GM19239 (cell line): ENCODE measurements around the gene NPHP1.
"Not testable (repeated sequence)": the region's sequence is repeated elsewhere in the genome, so short reads cannot be mapped to it uniquely, and the experiment has no call there.

Experiments
- DNase-seq: peaks from one replicate; pipeline ENCODE4 v3.0.0; 2011; ENCODE audit warnings: low spot score; ENCODE audit not compliant: insufficient read length
- FAIRE-seq: peaks from 2 replicates; lab custom pipeline; 2011; peaks lifted over from hg19 to GRCh38; lab: Jason Lieb, UNC

Gene NPHP1

GRCh38 chr2:110204408-110205385, at the start of gene NPHP1:
TSS of gene NPHP1 (minus strand) at chr2:110205013. CDS start at chr2:110204968, 45 bp downstream.
- DNase-seq (peak; percentile 91), FAIRE-seq (peak; percentile 80)

GRCh38 chr2:110248081-110248795, 43.4 kb upstream of the NPHP1 start:
- not testable (repeated sequence) for DNase-seq, FAIRE-seq

DNA sequence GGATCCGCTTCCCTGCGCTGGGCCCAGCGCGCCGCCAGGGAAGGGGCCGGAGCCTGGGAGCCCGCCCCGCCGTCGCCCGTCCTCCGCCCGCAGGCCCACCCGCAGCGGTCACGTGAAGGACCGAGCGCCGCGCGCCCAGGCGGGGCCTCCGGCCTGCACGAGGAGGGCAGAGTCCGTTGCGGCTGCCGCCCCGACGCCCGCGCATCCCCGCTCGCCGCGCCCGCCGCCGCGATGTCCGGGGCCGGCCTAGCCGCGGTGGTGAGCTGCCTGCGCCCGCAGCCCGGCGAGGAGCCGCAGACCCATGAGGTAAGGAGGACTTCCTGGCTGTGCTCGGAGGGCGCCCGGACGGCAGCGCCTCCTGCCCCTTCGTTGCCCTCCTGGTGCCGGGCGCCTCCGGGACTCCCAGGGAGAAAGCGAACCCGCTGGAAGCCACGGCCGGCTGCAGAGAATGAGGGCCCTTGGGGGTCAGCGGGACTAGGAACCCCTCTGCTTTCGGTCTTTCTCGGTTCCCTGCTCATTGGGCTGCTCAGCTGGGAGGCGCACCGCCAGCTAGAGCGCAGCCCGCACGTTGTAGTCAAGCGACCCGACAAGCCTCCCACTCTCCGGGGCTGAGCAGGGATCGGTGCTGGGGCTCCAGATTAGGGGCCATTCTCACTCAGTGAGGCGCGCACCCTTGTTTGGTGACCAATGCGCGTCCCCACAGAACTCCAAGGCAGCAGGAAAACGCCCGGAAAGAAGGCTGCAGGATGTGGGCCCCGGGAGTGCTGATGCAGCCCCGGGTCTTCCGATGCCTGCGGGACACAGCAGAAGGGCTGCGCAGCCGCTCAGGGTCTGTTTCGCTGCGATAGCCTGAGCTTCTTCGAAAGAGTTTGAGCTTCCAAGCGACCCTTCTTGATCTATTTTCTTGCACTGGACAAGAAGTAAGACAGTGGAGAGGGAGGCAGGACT, 40.9 kb upstream of the NPHP1 start:
- not testable (repeated sequence) for FAIRE-seq, DNase-seq

- not testable (repeated sequence) for DNase-seq, FAIRE-seq
Measured at GRCh38 chr2:110243283-110243682, 38.5 kb upstream of the NPHP1 start.

DNA sequence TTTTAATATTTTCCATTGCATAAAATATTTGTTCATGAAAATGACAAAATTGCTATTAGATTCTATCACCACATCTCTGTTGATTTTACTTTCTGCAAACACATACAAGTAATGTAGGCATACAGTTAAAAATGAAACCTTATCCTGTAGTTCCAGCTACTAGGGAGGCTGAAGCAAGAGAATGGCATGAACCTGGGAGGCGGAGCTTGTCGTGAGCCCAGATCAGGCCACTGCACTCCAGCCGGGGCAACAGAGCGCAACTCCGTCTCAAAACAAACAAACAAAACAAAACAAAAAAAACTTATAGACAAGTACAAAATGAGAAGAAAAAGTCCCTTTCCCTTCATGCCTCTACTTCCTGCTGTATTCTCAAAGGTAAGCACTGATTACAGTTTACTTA, 29.7 kb upstream of the NPHP1 start:
- not testable (repeated sequence) for FAIRE-seq, DNase-seq

DNA sequence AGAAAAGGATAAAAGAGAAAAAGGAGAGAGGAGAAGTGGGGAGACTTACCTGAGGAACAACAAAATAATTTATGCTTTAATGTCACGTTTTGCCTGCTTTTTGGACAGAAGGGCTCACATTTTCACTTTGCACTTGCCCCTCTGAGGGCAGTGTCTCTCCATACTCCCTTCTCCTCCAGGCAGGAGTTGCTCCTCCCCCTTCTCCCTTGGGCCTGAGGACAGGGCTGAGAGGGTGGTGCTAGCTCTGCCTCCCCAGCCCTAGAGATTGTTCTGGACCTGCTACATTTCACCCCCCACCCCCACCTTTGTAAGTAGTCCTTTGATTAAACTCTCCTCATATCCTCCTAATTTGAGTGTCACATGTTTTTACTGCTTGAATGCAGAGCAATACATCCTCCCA, 25.1 kb upstream of the NPHP1 start:
- DNase-seq, FAIRE-seq: not testable (repeated sequence)

- FAIRE-seq, DNase-seq: not testable (repeated sequence)
Measured at GRCh38 chr2:110222626-110223025, 17.8 kb upstream of the NPHP1 start.

DNA sequence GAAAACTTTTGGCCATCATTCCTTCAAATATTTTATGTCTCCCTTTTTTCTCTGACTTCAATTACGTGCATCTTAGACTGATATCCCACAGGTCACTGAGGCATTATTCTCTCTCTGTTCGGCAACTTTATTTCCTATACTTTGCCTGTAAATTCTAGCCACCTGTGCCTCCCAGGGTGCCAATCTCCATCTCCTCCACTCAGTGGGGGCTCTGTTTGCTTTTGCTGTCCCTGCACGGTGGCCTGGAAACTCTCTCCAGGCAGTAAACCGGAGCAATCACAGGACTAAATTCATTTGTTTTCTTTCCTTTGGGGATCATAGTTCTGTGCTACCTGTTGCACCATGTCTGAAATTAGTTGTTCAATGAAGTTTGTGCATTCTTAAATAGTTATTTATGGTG, 17.1 kb upstream of the NPHP1 start:
- FAIRE-seq (no peak), DNase-seq (no peak)

DNA sequence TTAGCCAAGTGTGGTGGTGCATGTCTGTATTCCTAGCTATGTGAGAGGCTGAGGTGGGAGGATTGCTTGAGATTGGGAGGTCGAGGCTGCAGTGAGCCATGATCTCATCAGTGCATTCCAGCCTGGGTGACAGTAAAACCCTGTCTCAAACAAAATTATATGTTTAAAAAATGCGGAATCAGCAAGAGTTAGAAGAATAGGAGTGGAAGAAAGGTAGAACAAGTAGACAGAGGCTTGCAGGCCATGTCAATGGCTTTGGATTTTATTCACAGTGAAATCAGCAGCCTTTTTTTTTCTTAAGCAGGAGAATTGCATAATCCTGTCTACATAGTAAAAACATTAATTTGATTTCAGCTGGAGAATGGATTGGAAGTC, 15.4 kb upstream of the NPHP1 start:
- no peak for FAIRE-seq

GRCh38 chr2:110219496-110220189, 14.8 kb upstream of the NPHP1 start:
- no peak for FAIRE-seq

More for the DNA sequence above, 15.4 kb upstream of the NPHP1 start:
- no peak for DNase-seq

DNA sequence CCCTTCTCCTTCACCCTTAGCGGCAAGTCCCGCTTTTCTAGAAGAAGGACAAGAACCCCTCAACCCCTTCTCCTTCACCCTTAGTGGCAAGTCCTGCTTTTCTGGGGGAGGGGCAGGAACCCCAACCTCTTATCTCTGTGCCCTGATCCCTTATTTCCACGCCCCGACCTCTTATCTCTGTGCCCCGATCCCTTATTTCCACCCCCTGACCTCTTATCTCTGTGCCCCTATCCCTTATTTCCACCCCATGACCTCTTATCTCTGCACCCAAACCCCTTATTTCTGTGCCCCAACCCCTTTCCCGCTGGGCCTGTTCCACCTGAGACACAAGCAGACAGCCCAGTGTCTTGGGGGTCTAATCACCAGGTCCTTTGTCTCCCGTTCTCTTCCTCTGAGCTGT, 14.1 kb upstream of the NPHP1 start:
- FAIRE-seq, DNase-seq: not testable (repeated sequence)

More at GRCh38 chr2:110219496-110220189, 14.8 kb upstream of the NPHP1 start:
- DNase-seq, result no peak

GRCh38 chr2:110216803-110217202, 12.0 kb upstream of the NPHP1 start:
- FAIRE-seq (no peak), DNase-seq (no peak)

GRCh38 chr2:110216199-110216598, 11.4 kb upstream of the NPHP1 start:
- DNase-seq (no peak), FAIRE-seq (no peak)

DNA sequence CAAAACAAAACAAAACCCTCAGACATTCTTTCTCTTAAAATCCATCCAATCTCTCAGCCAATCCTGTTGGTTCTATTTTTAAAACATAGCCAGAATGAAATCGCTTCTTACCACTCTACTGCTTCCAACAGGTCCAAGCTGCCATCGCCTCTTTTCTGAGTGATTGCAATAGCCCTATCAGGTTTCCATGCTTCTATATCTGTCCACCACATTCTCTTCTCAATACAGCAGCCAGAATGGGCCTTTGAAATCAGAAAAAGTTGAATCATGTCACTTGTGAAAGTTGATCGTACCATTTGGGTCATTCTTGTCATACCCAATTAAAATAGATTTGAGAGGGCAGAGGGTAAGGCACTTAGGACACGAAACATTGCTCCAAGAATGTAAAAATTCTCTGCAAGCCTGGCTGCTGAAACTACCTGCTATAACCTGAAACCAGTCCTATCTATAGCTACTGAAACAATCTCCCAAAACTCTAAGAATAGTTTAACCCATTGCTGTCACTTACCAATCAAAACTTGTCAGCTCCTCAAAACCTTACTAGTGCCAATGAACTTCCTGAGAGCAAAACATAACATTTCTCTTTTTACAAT, 10.8 kb upstream of the NPHP1 start:
- FAIRE-seq (no peak), DNase-seq (no peak)

DNA sequence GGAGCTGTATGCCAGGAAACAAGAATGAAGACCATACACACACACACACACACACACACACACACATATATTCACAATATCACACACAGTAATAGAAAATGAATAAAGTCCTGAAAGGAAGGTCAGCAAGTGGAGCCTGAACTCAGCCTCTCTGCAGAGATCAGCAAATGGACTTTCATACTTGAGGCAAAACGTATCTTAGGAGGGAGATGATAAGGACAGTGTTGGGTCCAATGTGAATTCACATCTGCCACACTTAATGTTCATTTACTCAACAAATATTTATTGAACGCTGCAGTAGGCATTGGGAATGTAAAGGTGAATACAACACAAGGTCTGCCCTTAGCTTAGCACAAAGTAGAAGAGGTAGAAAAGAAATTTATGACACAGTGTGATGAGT, 10.3 kb upstream of the NPHP1 start:
- FAIRE-seq, result no peak

DNA sequence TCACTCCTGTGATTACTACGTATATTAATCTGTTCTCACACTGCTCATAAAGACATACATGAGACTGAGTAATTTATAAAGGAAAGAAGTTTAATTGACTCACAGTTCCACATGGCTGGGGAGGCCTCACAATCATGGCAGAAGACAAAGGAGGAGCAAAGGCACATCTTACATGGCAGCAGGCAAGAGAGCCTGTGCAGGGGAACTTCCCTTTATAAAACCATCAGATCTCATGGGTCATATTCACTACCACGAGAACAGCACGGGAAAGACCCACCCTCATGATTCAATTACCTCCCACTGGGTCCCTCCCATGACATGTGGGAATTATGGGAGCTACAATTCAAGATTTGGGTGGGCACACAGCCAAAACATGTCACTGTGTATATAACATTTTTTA, 8.7 kb upstream of the NPHP1 start:
- FAIRE-seq, DNase-seq: not testable (repeated sequence)

More for the DNA sequence above, 10.3 kb upstream of the NPHP1 start:
- no peak for DNase-seq

GRCh38 chr2:110211938-110212858, 7.4 kb upstream of the NPHP1 start, which contains the start of gene MTLN:
TSS of gene MTLN (minus strand) at chr2:110212547. CDS start at chr2:110212525, 22 bp downstream.
- peak; percentile 52 for DNase-seq
- peak; percentile 64 for FAIRE-seq
